ENCODE measurements around the gene BID.

DNA sequence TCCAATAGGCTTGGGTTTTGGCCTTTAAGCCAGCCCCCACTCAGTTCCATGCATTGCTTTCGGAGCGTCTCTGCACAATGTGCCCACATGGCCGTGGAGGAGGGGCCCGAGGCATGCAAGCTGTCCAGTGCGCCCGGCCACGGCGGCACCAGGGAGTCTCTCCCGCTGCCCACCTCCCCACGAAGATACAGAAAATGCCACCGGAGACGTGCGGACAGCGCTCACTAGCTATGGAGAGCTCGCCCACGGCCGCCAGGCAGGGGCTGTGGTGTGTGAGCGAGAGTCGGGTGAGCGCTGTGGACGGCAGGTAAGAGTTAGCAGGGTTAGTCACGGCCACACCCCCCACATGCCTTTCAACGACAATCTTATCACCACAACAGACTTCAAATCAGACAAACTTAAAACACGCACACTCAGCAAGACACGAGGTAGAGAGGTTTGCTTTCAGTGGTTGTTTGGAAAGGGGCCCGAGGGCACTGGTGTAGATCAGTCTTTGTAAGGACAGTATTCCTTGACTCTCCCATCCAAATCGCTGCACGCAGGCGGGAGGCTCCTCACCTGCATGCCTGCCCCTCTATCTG, 18.7 kb upstream of the BID start:
- TF ChIP-seq, protein P1, sequence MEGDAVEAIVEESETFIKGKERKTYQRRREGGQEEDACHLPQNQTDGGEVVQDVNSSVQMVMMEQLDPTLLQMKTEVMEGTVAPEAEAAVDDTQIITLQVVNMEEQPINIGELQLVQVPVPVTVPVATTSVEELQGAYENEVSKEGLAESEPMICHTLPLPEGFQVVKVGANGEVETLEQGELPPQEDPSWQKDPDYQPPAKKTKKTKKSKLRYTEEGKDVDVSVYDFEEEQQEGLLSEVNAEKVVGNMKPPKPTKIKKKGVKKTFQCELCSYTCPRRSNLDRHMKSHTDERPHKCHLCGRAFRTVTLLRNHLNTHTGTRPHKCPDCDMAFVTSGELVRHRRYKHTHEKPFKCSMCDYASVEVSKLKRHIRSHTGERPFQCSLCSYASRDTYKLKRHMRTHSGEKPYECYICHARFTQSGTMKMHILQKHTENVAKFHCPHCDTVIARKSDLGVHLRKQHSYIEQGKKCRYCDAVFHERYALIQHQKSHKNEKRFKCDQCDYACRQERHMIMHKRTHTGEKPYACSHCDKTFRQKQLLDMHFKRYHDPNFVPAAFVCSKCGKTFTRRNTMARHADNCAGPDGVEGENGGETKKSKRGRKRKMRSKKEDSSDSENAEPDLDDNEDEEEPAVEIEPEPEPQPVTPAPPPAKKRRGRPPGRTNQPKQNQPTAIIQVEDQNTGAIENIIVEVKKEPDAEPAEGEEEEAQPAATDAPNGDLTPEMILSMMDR (IDR thresholded peaks at IDR 0.05), result no peak
- TF ChIP-seq POLR2AphosphoS5 (IDR thresholded peaks at IDR 0.05), result no peak
- TF ChIP-seq EP300 (IDR thresholded peaks at IDR 0.05), result no peak

Data from suprapubic skin (tissue), 4 donors.